GM19351 (cell line): ENCODE data around the gene F11.
"Not testable (repeated sequence)": the region's sequence is repeated elsewhere in the genome, so short reads cannot be mapped to it uniquely, and the experiment has no call there.

Experiments used
- ATAC-seq: cut with Tn5 transposase; IDR thresholded peaks from one replicate; pipeline ENCODE4 v1.9.1; 2021; ENCODE audit warnings: mild to moderate bottlenecking, moderate library complexity; ENCODE audit not compliant: unreplicated experiment

The F11 gene

GRCh38 chr4:186265683-186266652 is at the start of gene F11:
F11 (plus strand) TSS chr4:186266189; CDS start chr4:186267137, 948 bp downstream.
- no peak for ATAC-seq

- ATAC-seq = no peak
These were observed 49.4 kb upstream of the F11 start for GRCh38 chr4:186216465-186217024.

- ATAC-seq = no peak
These were observed 48.2 kb upstream of the F11 start for GRCh38 chr4:186217733-186218293.

GRCh38 chr4:186221624-186222023 is 44.4 kb upstream of the F11 start:
- ATAC-seq = no peak

GRCh38 chr4:186225848-186226247 is 40.1 kb upstream of the F11 start:
- ATAC-seq = no peak

- ATAC-seq = no peak
These were observed 39.3 kb upstream of the F11 start for GRCh38 chr4:186226521-186227189.

GRCh38 chr4:186227221-186227620 is 38.8 kb upstream of the F11 start, which contains the start of gene KLKB1:
KLKB1 (plus strand) TSS chr4:186227507; CDS start chr4:186228196, 689 bp downstream.
- ATAC-seq = no peak

GRCh38 chr4:186227744-186228513 is 38.1 kb upstream of the F11 start:
- no peak for ATAC-seq

GRCh38 chr4:186228514-186228894 is 37.5 kb upstream of the F11 start:
- no peak for ATAC-seq

GRCh38 chr4:186234367-186234766 is 31.6 kb upstream of the F11 start:
- ATAC-seq = no peak

GRCh38 chr4:186236126-186236525 is 29.9 kb upstream of the F11 start:
- ATAC-seq = no peak

GRCh38 chr4:186240452-186240847 is 25.5 kb upstream of the F11 start:
- no peak for ATAC-seq

GRCh38 chr4:186240848-186241491 is 25.0 kb upstream of the F11 start:
- ATAC-seq = no peak

- no peak for ATAC-seq
These were observed 24.4 kb upstream of the F11 start for GRCh38 chr4:186241616-186242015.

GRCh38 chr4:186242031-186242430 is 24.0 kb upstream of the F11 start:
- ATAC-seq = not testable (repeated sequence)

- ATAC-seq = no peak
These were observed 22.7 kb upstream of the F11 start for GRCh38 chr4:186243331-186243730.

- ATAC-seq = no peak
These were observed 21.2 kb upstream of the F11 start for GRCh38 chr4:186244835-186245234.

GRCh38 chr4:186247062-186247752 is 18.8 kb upstream of the F11 start:
- not testable (repeated sequence) for ATAC-seq

GRCh38 chr4:186248643-186249042 is 17.3 kb upstream of the F11 start:
- no peak for ATAC-seq
